Ovary (tissue), 3 donors: ENCODE results near the gene FBXW2.

ENCODE experiments used
- CTCF ChIP-seq, 3 donors: fragments of 450-650 bp in 2 of 3; fragments of 200-600 bp in 1 of 3; IDR thresholded peaks; one replicate each; pipeline versions ENCODE4 v1.5.1 to v1.8.0; 2016 to 2022; ENCODE audit warnings: antibody characterized with exemption in 3 of 3, mild to moderate bottlenecking in 1 of 3
- EP300 ChIP-seq: sonication (generic); formaldehyde crosslinking; IDR thresholded peaks from one replicate; pipeline ENCODE4 v1.6.1; 2017; ENCODE audit warnings: antibody characterized with exemption
- donor health status: DM: no; HTN: no; CAD: no.

- TF ChIP-seq CTCF (IDR thresholded peaks at IDR 0.05) (no peak), EP300 (no peak)
Observed at GRCh38 chr9:120707170-120707569, 86.0 kb downstream of the FBXW2 start.
